HCT116 (cell line): ENCODE results near the gene TULP3. TPM values are rescaled to one million over a fixed set of nuclear protein-coding genes. Genes with fewer than 3 reads are reported as not detected.

Source experiments
- ATAC-seq: fragments of 200-7000 bp; cut with Tn5 transposase; 2 replicates; pipeline ENCODE4 v1.9.1; 2020; ENCODE audit warnings: mild to moderate bottlenecking, moderate library complexity
- BruUV-seq: library from RNA; stranded (reverse); fragments of 400-500 nt; replicated peaks from 2 replicates; lab custom pipeline; 2021; lab: Mats Ljungman, UMichigan
- CTCF ChIA-PET: fragments of 300-600 bp; sonication (Branson Sonifier 250); formaldehyde crosslinking; loops from one replicate; lab custom pipeline; 2021; ENCODE audit warnings: antibody characterized with exemption; lab: Charles Lee
- POLR2A ChIA-PET: fragments of 300-600, 350-600 bp; sonication (Branson Sonifier 250); formaldehyde crosslinking; loops from one replicate; lab custom pipeline; 2021; ENCODE audit warnings: antibody characterized with exemption; lab: Charles Lee
- RAD21 ChIA-PET, 2 experiments: fragments of 300-600 bp; sonication (Branson Sonifier 250); formaldehyde crosslinking; loops; one replicate each; lab custom pipeline; 2023; ENCODE audit warnings: low total read pairs in 2 of 2; ENCODE audit not compliant: uncharacterized antibody in 2 of 2, unreplicated experiment in 2 of 2, low non-redundant PET in 1 of 2; lab: Charles Lee
- DNase-seq: peaks from one replicate; pipeline ENCODE4 v3.0.0-alpha.2; 2010; ENCODE audit warnings: low read depth, low spot score
- H2AFZ ChIP-seq: fragments of 200-600 bp; shearing (Covaris generic), sonication (generic); 2 replicates; pipeline ENCODE4 v1.6.1; 2017; ENCODE audit warnings: low read depth, mixed run types, mixed read lengths, antibody characterized with exemption, low read length; ENCODE audit not compliant: poor library complexity, severe bottlenecking
- H3K27ac ChIP-seq: 2 replicates; pipeline ENCODE4 v1.5.1; 2012; ENCODE audit warnings: low read depth, low read length
- H3K27me3 ChIP-seq: fragments of 200-600 bp; sonication (generic); 2 replicates; pipeline ENCODE4 v1.6.1; 2016; ENCODE audit warnings: mixed run types, low read length, mixed read lengths; ENCODE audit not compliant: insufficient read depth
- H3K36me3 ChIP-seq, 2 experiments: fragments of 200-500 bp in 1 of 2; fragments of 200-600 bp in 1 of 2; sonication (Bioruptor generic) in 1 of 2; sonication (generic) in 1 of 2; 2 replicates each; pipeline versions ENCODE4 v1.5.1 to v1.6.1; 2014 to 2016; ENCODE audit warnings: low read length in 2 of 2, inconsistent platforms in 1 of 2, mixed read lengths in 1 of 2, mixed run types in 1 of 2; ENCODE audit not compliant: insufficient read depth in 2 of 2, control insufficient read depth in 1 of 2
- H3K4me1 ChIP-seq, 2 experiments: fragments of 200-600 bp in 1 of 2; sonication (generic) in 1 of 2; 2 replicates each; pipeline versions ENCODE4 v1.5.1 to v1.6.1; 2012 to 2017; ENCODE audit warnings: low read length in 2 of 2, inconsistent platforms in 1 of 2, mild to moderate bottlenecking in 1 of 2, mixed read lengths in 1 of 2, mixed run types in 1 of 2, moderate library complexity in 1 of 2; ENCODE audit not compliant: insufficient read depth in 2 of 2, control insufficient read depth in 1 of 2
- H3K4me2 ChIP-seq: fragments of 200-600 bp; sonication (generic); 2 replicates; pipeline ENCODE4 v1.6.1; 2017; ENCODE audit warnings: mixed run types, low read length, mixed read lengths
- H3K4me3 ChIP-seq, 2 experiments: fragments of 200-600 bp in 1 of 2; sonication (generic) in 1 of 2; replicated peaks in 1 of 2; 2 replicates each; pipeline ENCODE4 v1.5.1; 2011 to 2016; ENCODE audit warnings: low read length in 2 of 2, control low read depth in 1 of 2, low read depth in 1 of 2, mild to moderate bottlenecking in 1 of 2, mixed read lengths in 1 of 2, mixed run types in 1 of 2
- H3K79me2 ChIP-seq: fragments of 200-600 bp; sonication (generic); 2 replicates; pipeline ENCODE4 v1.6.1; 2017; ENCODE audit warnings: mild to moderate bottlenecking, mixed run types, low read length, moderate library complexity, mixed read lengths; ENCODE audit not compliant: insufficient read depth
- H3K9ac ChIP-seq: fragments of 200-600 bp; sonication (generic); 2 replicates; pipeline ENCODE4 v1.6.1; 2016; ENCODE audit warnings: low read length, mixed read lengths
- H3K9me2 ChIP-seq: fragments of 200-600 bp; sonication (generic), shearing (Covaris generic); 2 replicates; pipeline ENCODE4 v1.6.1; 2017; ENCODE audit warnings: mixed run types, mild to moderate bottlenecking, moderate library complexity; ENCODE audit not compliant: insufficient read depth
- H3K9me3 ChIP-seq, 2 experiments: fragments of 200-500 bp in 1 of 2; fragments of 200-600 bp in 1 of 2; sonication (Bioruptor generic) in 1 of 2; sonication (generic) in 1 of 2; 2 replicates each; pipeline ENCODE4 v1.6.1; 2014 to 2017; ENCODE audit warnings: low read length in 2 of 2, mixed read lengths in 2 of 2, inconsistent platforms in 1 of 2, low read depth in 1 of 2, mild to moderate bottlenecking in 1 of 2, mixed run types in 1 of 2, moderate library complexity in 1 of 2; ENCODE audit not compliant: control insufficient read depth in 1 of 2, insufficient read depth in 1 of 2
- H4K20me1 ChIP-seq: fragments of 200-600 bp; sonication (generic), shearing (Covaris generic); 2 replicates; pipeline ENCODE4 v1.6.1; 2017; ENCODE audit warnings: mixed run types, mild to moderate bottlenecking, moderate library complexity; ENCODE audit not compliant: insufficient read depth
- ATF3 ChIP-seq: IDR thresholded peaks from 2 replicates; pipeline ENCODE4 v1.6.1; 2012
- CEBPB ChIP-seq: IDR thresholded peaks from 2 replicates; pipeline ENCODE4 v1.6.1; 2012; ENCODE audit warnings: low read depth
- EGR1 ChIP-seq: IDR thresholded peaks from 2 replicates; pipeline ENCODE4 v1.6.1; 2012; ENCODE audit warnings: low read depth
- EZH2 ChIP-seq: fragments of 200-600 bp; sonication (generic); IDR thresholded peaks from 2 replicates; pipeline ENCODE4 v1.6.1; 2017; ENCODE audit warnings: antibody characterized with exemption, mixed run types
- SIN3A ChIP-seq: IDR thresholded peaks from 2 replicates; pipeline ENCODE4 v1.6.1; 2012; ENCODE audit warnings: low read depth
- SP1 ChIP-seq: IDR thresholded peaks from 2 replicates; pipeline ENCODE4 v1.6.1; 2012; ENCODE audit warnings: low read depth
- ZNF274 ChIP-seq: fragments of 200-500 bp; sonication (Bioruptor generic); IDR thresholded peaks from 2 replicates; pipeline ENCODE4 v1.6.1; 2014; ENCODE audit warnings: mild to moderate bottlenecking, low read depth, low read length, inconsistent platforms
- intact Hi-C: fragments of 100-400 bp; cut with micrococcal nuclease; formaldehyde crosslinking; loops from 2 replicates; pipeline ENCODE4 v1.10.0; 2022
- total RNA-seq: library from RNA; stranded (reverse); gene quantifications from one replicate; pipeline ENCODE4 v1.2.1, GENCODE V29; 2021; ENCODE audit not compliant: unreplicated experiment
- TF ChIP-seq, protein P1 (sequence below): IDR thresholded peaks from 2 replicates; pipeline ENCODE4 v1.6.1; 2012
- TF ChIP-seq, protein P2 (sequence below), 3 experiments: fragments of 200-600 bp in 1 of 3; sonication (generic) in 1 of 3; IDR thresholded peaks in 2 of 3; conservative IDR thresholded peaks in 1 of 3; 2 replicates each; pipeline ENCODE4 v1.5.1; 2012 to 2017; ENCODE audit warnings: low read depth in 2 of 3, low read length in 2 of 3, antibody characterized with exemption in 1 of 3, borderline replicate concordance in 1 of 3, control low read depth in 1 of 3, mild to moderate bottlenecking in 1 of 3, mixed read lengths in 1 of 3, mixed run types in 1 of 3, moderate library complexity in 1 of 3; ENCODE audit not compliant: insufficient read depth in 1 of 3

Gene TULP3
- total RNA-seq, 1 experiment from 2014 or later: 21.3 TPM

DNA sequence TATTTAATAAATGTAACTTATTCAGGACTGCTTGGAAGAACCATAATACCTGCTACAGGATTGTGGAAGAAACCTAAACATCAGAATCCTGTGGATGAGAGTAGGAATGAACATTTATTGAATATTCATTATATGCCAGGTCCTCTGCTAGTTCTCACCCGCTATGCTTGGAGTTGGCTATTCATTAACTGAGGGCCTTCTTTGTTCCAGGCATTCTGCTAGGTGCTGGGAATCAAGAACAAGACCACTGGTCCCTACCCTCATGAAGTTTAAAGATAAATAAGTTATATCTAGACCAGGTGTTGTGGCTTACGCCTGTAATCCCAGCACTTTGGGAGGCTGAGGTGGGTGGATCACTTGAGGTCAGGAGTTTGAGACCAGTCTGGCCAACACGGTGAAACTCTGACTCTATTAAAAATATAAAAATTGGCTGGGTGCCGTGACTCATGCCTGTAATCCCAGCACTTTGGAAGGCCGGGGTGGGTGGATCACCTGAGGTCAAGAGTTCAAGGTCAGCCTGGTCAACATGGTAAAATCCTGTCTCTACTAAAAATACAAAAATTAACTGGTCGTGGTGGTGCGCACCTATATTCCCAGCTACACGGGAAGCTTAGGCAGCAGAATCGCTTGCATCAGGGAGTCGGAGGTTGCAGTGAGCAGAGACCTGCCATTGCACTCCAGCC is 3.8 kb upstream of the TULP3 start:
- peaks cover 10 to 11% of the 10 kb centered on the region in 2 experiments; a peak in 2 of 4 replicates for H3K36me3 ChIP-seq
- H3K4me1 ChIP-seq: peaks cover 7 to 15% of the 10 kb centered on the region in 2 experiments; a peak in 3 of 4 replicates
- no peak overlapping the region for H3K27ac ChIP-seq
- intact Hi-C loops: no loop called here
- DNase-seq: no peak
- H3K4me2 ChIP-seq: no peak overlapping the region
- no peaks in the 10 kb centered on the region for H3K9me3 ChIP-seq
- POLR2A ChIA-PET: no interaction called here
- BruUV-seq: no TSS peak
- no peaks in the 10 kb centered on the region for H3K9me2 ChIP-seq
- TF ChIP-seq CEBPB: no peak
- no peak for TF ChIP-seq EGR1
- TF ChIP-seq, all 23 proteins: peak for 0
- no peak overlapping the region for H3K9ac ChIP-seq
- ATAC-seq: no peak
- H3K4me3 ChIP-seq: no peak overlapping the region
- no peak overlapping the region for H2AFZ ChIP-seq
- H4K20me1 ChIP-seq: no peaks in the 10 kb centered on the region
- no peaks in the 10 kb centered on the region for H3K27me3 ChIP-seq
- H3K79me2 ChIP-seq: peaks cover 21% of the 10 kb centered on the region
- CTCF ChIA-PET: interaction anchor here (1.7 to 2.3 kb wide), 3 partner anchors 10 to 154 kb away, joined by 6 to 28 read pairs (median 11); partner anchors contain the start of genes FOXM1 and RHNO1
- RAD21 ChIA-PET: no interaction called here

DNA sequence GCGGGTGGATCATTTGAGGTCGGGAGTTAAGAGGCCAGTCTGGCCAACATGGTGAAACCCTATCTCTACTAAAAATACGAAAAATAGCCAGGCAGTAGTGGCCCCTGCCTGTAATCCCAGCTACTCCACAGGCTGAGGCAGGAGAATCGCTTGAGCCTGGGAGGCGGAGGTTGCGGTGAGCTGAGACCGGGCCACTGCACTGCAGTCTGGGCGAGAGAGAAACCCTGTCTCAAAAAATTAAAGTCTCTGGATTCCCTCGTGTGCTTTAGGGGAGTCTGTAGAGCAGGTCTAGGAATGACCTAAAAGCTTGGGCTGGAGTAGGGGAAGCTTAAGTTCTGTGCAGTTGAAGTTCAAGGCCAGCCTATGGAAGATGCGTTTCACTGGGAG is 697 bp upstream of the TULP3 start:
- H3K4me1 ChIP-seq: peaks cover 20 to 30% of the 10 kb centered on the region in 2 experiments
- RAD21 ChIA-PET: no interaction called here

More for the DNA sequence above, 697 bp upstream of the TULP3 start:
- intact Hi-C loops: no loop called here
- Histone ChIP-seq H3K9ac (peak overlapping the region; percentile 89), H3K9me3 (no peaks in the 10 kb centered on the region), H3K4me3 (peak overlapping the region; percentile 90 to 95), H4K20me1 (no peaks in the 10 kb centered on the region), H3K27ac (peak overlapping the region; percentile 58), H3K79me2 (peaks cover 28% of the 10 kb centered on the region), H3K36me3 (peaks cover 10 to 11% of the 10 kb centered on the region in 2 experiments; a peak in 2 of 4 replicates), H3K27me3 (no peaks in the 10 kb centered on the region), H3K9me2 (no peaks in the 10 kb centered on the region), H3K4me2 (peak overlapping the region; percentile 95), H2AFZ (no peak overlapping the region)
- ATAC-seq: no peak
- ChIA-PET POLR2A (no interaction called here), CTCF (interaction anchor here (1.0 to 1.4 kb wide), 4 partner anchors 13 to 150 kb away, joined by 3 to 5 read pairs (median 3); partner anchors contain the start of genes FOXM1 and RHNO1)
- DNase-seq: no peak
- TSS peak; percentile 94 for BruUV-seq
- TF ChIP-seq, protein P1, sequence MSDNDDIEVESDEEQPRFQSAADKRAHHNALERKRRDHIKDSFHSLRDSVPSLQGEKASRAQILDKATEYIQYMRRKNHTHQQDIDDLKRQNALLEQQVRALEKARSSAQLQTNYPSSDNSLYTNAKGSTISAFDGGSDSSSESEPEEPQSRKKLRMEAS: no peak
- TF ChIP-seq EGR1 (no peak), SP1 (no peak), CEBPB (no peak), SIN3A (no peak; the same call in 1 of the 2 replicates), ZNF274 (no peak), ATF3 (no peak), EZH2 (no peak)
- TF ChIP-seq, protein P2, sequence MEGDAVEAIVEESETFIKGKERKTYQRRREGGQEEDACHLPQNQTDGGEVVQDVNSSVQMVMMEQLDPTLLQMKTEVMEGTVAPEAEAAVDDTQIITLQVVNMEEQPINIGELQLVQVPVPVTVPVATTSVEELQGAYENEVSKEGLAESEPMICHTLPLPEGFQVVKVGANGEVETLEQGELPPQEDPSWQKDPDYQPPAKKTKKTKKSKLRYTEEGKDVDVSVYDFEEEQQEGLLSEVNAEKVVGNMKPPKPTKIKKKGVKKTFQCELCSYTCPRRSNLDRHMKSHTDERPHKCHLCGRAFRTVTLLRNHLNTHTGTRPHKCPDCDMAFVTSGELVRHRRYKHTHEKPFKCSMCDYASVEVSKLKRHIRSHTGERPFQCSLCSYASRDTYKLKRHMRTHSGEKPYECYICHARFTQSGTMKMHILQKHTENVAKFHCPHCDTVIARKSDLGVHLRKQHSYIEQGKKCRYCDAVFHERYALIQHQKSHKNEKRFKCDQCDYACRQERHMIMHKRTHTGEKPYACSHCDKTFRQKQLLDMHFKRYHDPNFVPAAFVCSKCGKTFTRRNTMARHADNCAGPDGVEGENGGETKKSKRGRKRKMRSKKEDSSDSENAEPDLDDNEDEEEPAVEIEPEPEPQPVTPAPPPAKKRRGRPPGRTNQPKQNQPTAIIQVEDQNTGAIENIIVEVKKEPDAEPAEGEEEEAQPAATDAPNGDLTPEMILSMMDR (IDR thresholded peaks at IDR 0.05 in 2 of 3, conservative IDR thresholded peaks at IDR 0.05 in 1 of 3; ENCODE audit: borderline replicate concordance in 1 of 3, insufficient read depth in 1 of 3, low read depth in 2 of 3, low read length in 2 of 3): no peak
